Transverse colon (tissue), 4 donors: ENCODE results near the gene ZNF526.

Source experiments
- CTCF ChIP-seq, 5 experiments: fragments of 200-600 bp in 3 of 5; fragments of 450-650 bp in 2 of 5; sonication (generic) in 3 of 5; IDR thresholded peaks; 1 replicate in 2 of 5; 2 replicates in 3 of 5; pipeline ENCODE4 v1.5.1; 2016 to 2017; ENCODE audit warnings: antibody characterized with exemption in 5 of 5, inconsistent platforms in 3 of 5, mild to moderate bottlenecking in 2 of 5, moderate library complexity in 1 of 5
- POLR2AphosphoS5 ChIP-seq, 3 donors: sonication (generic); formaldehyde crosslinking; IDR thresholded peaks; one replicate each; pipeline ENCODE4 v1.6.1; 2016; ENCODE audit warnings: antibody characterized with exemption in 3 of 3

GRCh38 chr19:42185277-42185676 is 34.8 kb upstream of the ZNF526 start:
- TF ChIP-seq CTCF (IDR thresholded peaks at IDR 0.05) (no peak), POLR2AphosphoS5 (IDR thresholded peaks at IDR 0.05) (no peak)
